HG02885 (cell line): ENCODE results near the gene KCTD8.

Experiments
- ATAC-seq: cut with Tn5 transposase; IDR thresholded peaks from one replicate; pipeline ENCODE4 v1.9.1; 2021; ENCODE audit warnings: mild to moderate bottlenecking; ENCODE audit not compliant: unreplicated experiment, poor library complexity

KCTD8 gene

GRCh38 chr4:44448521-44449461 lies at the start of gene KCTD8:
KCTD8 (minus strand) TSS chr4:44448809.
- peak; percentile 98 for ATAC-seq

GRCh38 chr4:44494810-44495701 lies 46.4 kb upstream of the KCTD8 start:
- no peak for ATAC-seq

- peak; percentile 82 for ATAC-seq
These were observed 45.3 kb upstream of the KCTD8 start for GRCh38 chr4:44493924-44494323.

- ATAC-seq: no peak
These were observed 38.7 kb upstream of the KCTD8 start for GRCh38 chr4:44487341-44487740.

- no peak for ATAC-seq
These were observed 31.1 kb upstream of the KCTD8 start for GRCh38 chr4:44479731-44480130.

GRCh38 chr4:44462259-44462658 lies 13.7 kb upstream of the KCTD8 start:
- no peak for ATAC-seq

- ATAC-seq: peak; percentile 1
These were observed 775 bp downstream of the KCTD8 start for GRCh38 chr4:44447563-44448504.

GRCh38 chr4:44446801-44447562 lies 1.6 kb downstream of the KCTD8 start:
- ATAC-seq: no peak

- ATAC-seq: no peak
These were observed 2.4 kb downstream of the KCTD8 start for GRCh38 chr4:44446191-44446590.

- no peak for ATAC-seq
These were observed 9.9 kb downstream of the KCTD8 start for GRCh38 chr4:44438687-44439086.

- no peak for ATAC-seq
These were observed 14.4 kb downstream of the KCTD8 start for GRCh38 chr4:44434247-44434646.

GRCh38 chr4:44425614-44426208 lies 22.9 kb downstream of the KCTD8 start:
- ATAC-seq: no peak

- no peak for ATAC-seq
These were observed 25.7 kb downstream of the KCTD8 start for GRCh38 chr4:44422912-44423311.

- ATAC-seq: no peak
These were observed 27.1 kb downstream of the KCTD8 start for GRCh38 chr4:44421330-44422065.

GRCh38 chr4:44415251-44415650 lies 33.4 kb downstream of the KCTD8 start:
- ATAC-seq: no peak

- no peak for ATAC-seq
These were observed 80.0 kb downstream of the KCTD8 start for GRCh38 chr4:44368413-44369167.

GRCh38 chr4:44354172-44354571 lies 94.4 kb downstream of the KCTD8 start:
- ATAC-seq: no peak

- ATAC-seq: no peak
These were observed 97.5 kb downstream of the KCTD8 start for GRCh38 chr4:44351069-44351468.
